H1 (cell line): ENCODE results near the gene HNRNPM. TPM values are rescaled to one million over a fixed set of nuclear protein-coding genes. Genes with fewer than 3 reads are reported as not detected.

Experiments used
- CTCF ChIA-PET: fragments of 300-600 bp; sonication (Branson Sonifier 250); formaldehyde crosslinking; loops from one replicate; lab custom pipeline; 2021; ENCODE audit not compliant: partially characterized antibody; lab: Charles Lee
- POLR2A ChIA-PET: fragments of 300-600 bp; sonication (Branson Sonifier 250); formaldehyde crosslinking; loops from one replicate; lab custom pipeline; 2021; ENCODE audit warnings: inconsistent platforms; ENCODE audit not compliant: partially characterized antibody; lab: Charles Lee
- DNase-seq, 2 experiments: peaks; one replicate each; pipeline versions ENCODE4 v3.0.0 to v3.0.0-alpha.2; 2010 to 2022; ENCODE audit warnings: low spot score in 2 of 2, low read depth in 1 of 2, mixed read lengths in 1 of 2
- FAIRE-seq: peaks from 2 replicates; lab custom pipeline; 2011; peaks lifted over from hg19 to GRCh38; lab: Jason Lieb, UNC
- H2AFZ ChIP-seq: 2 replicates; pipeline ENCODE4 v1.8.1; 2012; ENCODE audit warnings: low read length, inconsistent platforms
- H2AK5ac ChIP-seq: 2 replicates; pipeline ENCODE4 v1.6.1; 2013; ENCODE audit warnings: low read depth, low read length
- H2BK120ac ChIP-seq: replicated peaks from 2 replicates; pipeline ENCODE3; 2013; ENCODE audit warnings: low read depth, low read length, inconsistent platforms
- H2BK12ac ChIP-seq: 2 replicates; pipeline ENCODE4 v1.6.1; 2013; ENCODE audit warnings: low read depth, low read length
- H2BK15ac ChIP-seq: 2 replicates; pipeline ENCODE4 v1.6.1; 2013; ENCODE audit warnings: low read length
- H2BK20ac ChIP-seq: 2 replicates; pipeline ENCODE4 v1.6.1; 2013; ENCODE audit warnings: low read length
- H2BK5ac ChIP-seq: 2 replicates; pipeline ENCODE4 v1.6.1; 2013; ENCODE audit warnings: low read depth, low read length
- H3K14ac ChIP-seq: 2 replicates; pipeline ENCODE4 v1.6.1; 2013; ENCODE audit warnings: inconsistent platforms; ENCODE audit not compliant: insufficient read length
- H3K18ac ChIP-seq: 2 replicates; pipeline ENCODE4 v1.6.1; 2013; ENCODE audit warnings: low read length; ENCODE audit errors: extremely low read depth
- H3K23ac ChIP-seq: 2 replicates; pipeline ENCODE4 v1.6.1; 2013; ENCODE audit warnings: inconsistent platforms; ENCODE audit not compliant: insufficient read length
- H3K23me2 ChIP-seq: 2 replicates; pipeline ENCODE4 v1.6.1; 2013; ENCODE audit warnings: low read depth, low read length
- H3K27ac ChIP-seq: 2 replicates; pipeline ENCODE4 v1.6.1; 2011; ENCODE audit warnings: low read depth, low read length, inconsistent platforms
- H3K27me3 ChIP-seq, 4 experiments: replicated peaks in 1 of 4; 1 replicate in 1 of 4; 2 replicates in 3 of 4; pipeline versions ENCODE4 v1.6.1 to v1.8.1; 2011 to 2013; ENCODE audit warnings: low read length in 3 of 4, mild to moderate bottlenecking in 3 of 4, inconsistent platforms in 2 of 4, mixed read lengths in 2 of 4, moderate library complexity in 1 of 4; ENCODE audit not compliant: control insufficient read depth in 3 of 4, insufficient read depth in 3 of 4; ENCODE audit errors: extremely low read depth in 1 of 4
- H3K36me3 ChIP-seq, 4 experiments: 2 replicates each; pipeline versions ENCODE4 v1.6.1 to v1.8.1; 2011 to 2013; ENCODE audit warnings: mild to moderate bottlenecking in 4 of 4, low read length in 3 of 4, moderate library complexity in 2 of 4, control low read depth in 1 of 4, inconsistent platforms in 1 of 4; ENCODE audit not compliant: insufficient read depth in 4 of 4, control insufficient read depth in 2 of 4
- H3K4ac ChIP-seq: replicated peaks from 2 replicates; pipeline ENCODE3; 2013; ENCODE audit warnings: low read length, low read depth, mixed read lengths, inconsistent platforms; ENCODE audit not compliant: insufficient read length
- H3K4me1 ChIP-seq, 4 experiments: replicated peaks in 1 of 4; 1 replicate in 1 of 4; 2 replicates in 3 of 4; pipeline versions ENCODE4 v1.6.1 to v1.8.1; 2011 to 2013; ENCODE audit warnings: low read length in 3 of 4, inconsistent platforms in 2 of 4, mixed read lengths in 1 of 4; ENCODE audit not compliant: insufficient read depth in 4 of 4, control insufficient read depth in 3 of 4
- H3K4me2 ChIP-seq, 2 experiments: 2 replicates each; pipeline versions ENCODE4 v1.6.1 to v1.8.1; 2011 to 2013; ENCODE audit warnings: low read depth in 2 of 2, low read length in 2 of 2, control low read depth in 1 of 2, inconsistent platforms in 1 of 2, mild to moderate bottlenecking in 1 of 2; ENCODE audit not compliant: insufficient read depth in 1 of 2
- H3K4me3 ChIP-seq, 4 experiments: fragments of 200-600, 300-600 bp in 1 of 4; sonication (generic), shearing (Covaris generic), sonication (Bioruptor Twin) in 1 of 4; 2 replicates each; pipeline versions ENCODE4 v1.5.1 to v1.8.1; 2011 to 2016; ENCODE audit warnings: low read length in 4 of 4, low read depth in 3 of 4, control low read depth in 2 of 4, inconsistent platforms in 2 of 4, mild to moderate bottlenecking in 2 of 4, mixed read lengths in 1 of 4, moderate library complexity in 1 of 4; ENCODE audit not compliant: insufficient read depth in 2 of 4; ENCODE audit errors: extremely low read depth in 1 of 4
- H3K56ac ChIP-seq: replicated peaks from 2 replicates; pipeline ENCODE3; 2013; ENCODE audit warnings: low read depth, mild to moderate bottlenecking, mixed read lengths, low read length, inconsistent platforms; ENCODE audit not compliant: insufficient read length
- H3K79me1 ChIP-seq: 2 replicates; pipeline ENCODE4 v1.6.1; 2013; ENCODE audit warnings: low read depth, low read length, control low read depth
- H3K79me2 ChIP-seq, 2 experiments: 2 replicates each; pipeline versions ENCODE4 v1.6.1 to v1.8.1; 2012 to 2013; ENCODE audit warnings: low read length in 2 of 2, mild to moderate bottlenecking in 2 of 2, inconsistent platforms in 1 of 2; ENCODE audit not compliant: insufficient read depth in 2 of 2, control insufficient read depth in 1 of 2
- H3K9ac ChIP-seq, 4 experiments: replicated peaks in 1 of 4; 1 replicate in 1 of 4; 2 replicates in 3 of 4; pipeline versions ENCODE4 v1.6.1 to v1.8.1; 2011 to 2013; ENCODE audit warnings: low read depth in 3 of 4, low read length in 3 of 4, control low read depth in 2 of 4, mild to moderate bottlenecking in 2 of 4, moderate library complexity in 2 of 4, inconsistent platforms in 1 of 4; ENCODE audit errors: extremely low read depth in 1 of 4
- H3K9me3 ChIP-seq, 2 experiments: 2 replicates each; pipeline versions ENCODE4 v1.6.1 to v1.8.1; 2012 to 2013; ENCODE audit warnings: mild to moderate bottlenecking in 2 of 2, moderate library complexity in 2 of 2, control low read depth in 1 of 2, inconsistent platforms in 1 of 2, low read depth in 1 of 2, low read length in 1 of 2, mixed read lengths in 1 of 2; ENCODE audit not compliant: insufficient read depth in 2 of 2
- H4K20me1 ChIP-seq, 2 experiments: replicated peaks in 1 of 2; 2 replicates each; pipeline versions ENCODE3 to v1.8.1; 2011 to 2013; ENCODE audit warnings: inconsistent platforms in 2 of 2, low read length in 2 of 2, mild to moderate bottlenecking in 1 of 2; ENCODE audit not compliant: insufficient read depth in 2 of 2, control insufficient read depth in 1 of 2
- H4K5ac ChIP-seq: 2 replicates; pipeline ENCODE4 v1.6.1; 2013; ENCODE audit warnings: low read length, low read depth, mixed read lengths, inconsistent platforms; ENCODE audit not compliant: insufficient read length
- H4K8ac ChIP-seq: 2 replicates; pipeline ENCODE4 v1.8.0; 2013; ENCODE audit warnings: mild to moderate bottlenecking, moderate library complexity, low read length, inconsistent platforms; ENCODE audit not compliant: insufficient read depth; ENCODE audit errors: extremely low read depth
- H4K91ac ChIP-seq: replicated peaks from 2 replicates; pipeline ENCODE3; 2013; ENCODE audit warnings: low read length, mixed read lengths, inconsistent platforms; ENCODE audit not compliant: insufficient read length
- BCL11A ChIP-seq, 2 experiments: IDR thresholded peaks; one replicate each; pipeline ENCODE4 v1.6.1; 2011; ENCODE audit warnings: low read depth in 2 of 2, low read length in 2 of 2, mild to moderate bottlenecking in 2 of 2
- CBX5 ChIP-seq: fragments of 300-800, 300-1000 bp; sonication (generic); IDR thresholded peaks from 2 replicates; pipeline ENCODE4 v1.7.1; 2016; ENCODE audit warnings: antibody characterized with exemption, low read length, low read depth
- GTF2F1 ChIP-seq: IDR thresholded peaks from 2 replicates; pipeline ENCODE4 v1.6.1; 2012; ENCODE audit warnings: low read depth, low read length, improper control_type of control experiment, borderline replicate concordance
- KDM5A ChIP-seq: fragments of 200-600 bp; IDR thresholded peaks from 2 replicates; pipeline ENCODE4 v1.7.1; 2012; ENCODE audit warnings: mild to moderate bottlenecking, low read length, inconsistent platforms, mixed read lengths
- RBBP5 ChIP-seq: IDR thresholded peaks from 2 replicates; pipeline ENCODE4 v1.7.1; 2012; ENCODE audit warnings: low read depth, mild to moderate bottlenecking, inconsistent platforms, low read length, moderate library complexity, borderline replicate concordance
- SIRT6 ChIP-seq: IDR thresholded peaks from one replicate; pipeline ENCODE4 v1.7.1; 2012; ENCODE audit warnings: low read length, inconsistent platforms
- SP1 ChIP-seq: IDR thresholded peaks from 2 replicates; pipeline ENCODE4 v1.6.1; 2011; ENCODE audit warnings: low read depth, low read length
- SP4 ChIP-seq: IDR thresholded peaks from 2 replicates; pipeline ENCODE4 v1.6.1; 2012; ENCODE audit warnings: low read length, inconsistent platforms
- USF2 ChIP-seq: IDR thresholded peaks from 2 replicates; pipeline ENCODE4 v1.6.1; 2011; ENCODE audit warnings: low read length, improper control_type of control experiment
- WGBS, 2 experiments: shearing (Covaris generic) in 1 of 2; methylation state at CpG; one replicate each; pipeline versions ENCODE4 v1.1.6 to v1.1.7; 2013 to 2015; ENCODE audit warnings: low lambda C conversion rate in 2 of 2, mixed read lengths in 2 of 2, inconsistent platforms in 1 of 2, low coverage in 1 of 2, missing lambda C conversion rate in 1 of 2; ENCODE audit not compliant: insufficient replicate concordance in 2 of 2, insufficient coverage in 1 of 2, insufficient read length in 1 of 2; ENCODE audit errors: extremely low coverage in 1 of 2, missing lambda C conversion rate in 1 of 2; 5-methylcytosine and 5-hydroxymethylcytosine counted together
- polyA plus RNA-seq, 7 experiments: library from polyadenylated mRNA; depleted of rRNA in 3 of 7; stranded (reverse) in 5 of 7; unstranded in 2 of 7; fragments of >200 nt in 5 of 7; fragments of 200-250 nt in 2 of 7; gene quantifications; 1 replicate in 5 of 7; 2 replicates in 1 of 7; 4 replicates in 1 of 7; pipeline versions ENCODE4 v1.2.1 to v1.2.3, GENCODE V29; 2011 to 2013; ENCODE audit warnings: missing spikeins in 2 of 7, mixed read lengths in 2 of 7
- total RNA-seq: library from RNA; stranded (reverse); fragmentation: NEBNext Ultra II Directional; extraction: Animal tissue kit (Norgen Biotek cat#: 25700); gene quantifications from 2 replicates; pipeline ENCODE4 v1.2.1, GENCODE V29; 2021
- TF ChIP-seq, protein P1 (sequence below): IDR thresholded peaks from 2 replicates; pipeline ENCODE4 v1.6.1; 2012; ENCODE audit warnings: inconsistent platforms

HNRNPM gene
- total and polyA plus RNA-seq, 2 of the 8 experiments (the other 6 are each of a cell fraction or from before 2014, with no cell fraction given): 375 to 474 TPM

DNA sequence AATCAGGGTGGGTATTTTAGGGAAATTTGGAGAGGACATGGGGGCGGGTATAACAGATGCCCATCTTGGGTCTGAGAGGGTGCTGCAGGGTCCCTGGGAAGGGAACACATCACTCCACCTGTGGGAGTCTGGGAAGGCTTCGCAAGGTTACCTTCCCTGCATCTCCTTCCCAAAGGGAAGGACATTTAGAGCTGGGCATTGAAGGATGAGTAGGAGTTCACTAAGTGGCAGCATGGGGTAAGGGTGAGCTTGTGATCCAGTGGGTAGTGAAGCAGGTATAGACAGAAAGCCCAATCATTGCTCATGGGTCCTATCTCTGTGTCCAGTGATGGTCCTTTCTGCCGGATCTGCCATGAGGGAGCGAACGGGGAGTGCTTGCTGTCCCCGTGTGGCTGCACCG lies 18.5 kb upstream of the HNRNPM start:
- no peak for FAIRE-seq
- no peak overlapping the region for H3K9ac ChIP-seq
- no peaks in the 10 kb centered on the region for H3K23me2 ChIP-seq
- no peak overlapping the region for H2BK20ac ChIP-seq
- no peak overlapping the region for H3K18ac ChIP-seq
- CTCF ChIA-PET: interaction anchor here (0.7 to 4.3 kb wide), 8 partner anchors 12 to 183 kb away, joined by 3 to 16 read pairs (median 4); partner anchors contain the start of gene MARCHF2
- no peak overlapping the region for H4K5ac ChIP-seq
- H2BK120ac ChIP-seq: no peak overlapping the region
- POLR2A ChIA-PET: interaction anchor here (1.3 to 1.4 kb wide), 4 partner anchors 11 to 31 kb away, joined by 3 to 5 read pairs (median 4); no protein-coding TSS in a partner anchor
- H3K4me2 ChIP-seq: no peak overlapping the region
- H3K79me1 ChIP-seq: no peaks in the 10 kb centered on the region
- no peak overlapping the region for H4K91ac ChIP-seq
- no peak overlapping the region for H3K23ac ChIP-seq
- H3K27me3 ChIP-seq: no peaks in the 10 kb centered on the region
- H4K8ac ChIP-seq: no peak overlapping the region
- H3K4ac ChIP-seq: no peak overlapping the region
- H3K4me3 ChIP-seq: no peak overlapping the region
- no peaks in the 10 kb centered on the region for H4K20me1 ChIP-seq
- H2BK15ac ChIP-seq: no peak overlapping the region
- 99% methylated on average over 6 of the region's 7 CpGs; no CpG with 5 or more reads in 1 of the 2 experiments for whole genome bisulfite sequencing, 2 experiments
- H3K4me1 ChIP-seq: peaks cover 0 to 2% (median 0%) of the 10 kb centered on the region in 4 experiments; a peak in 1 of 7 replicates
- H3K14ac ChIP-seq: no peak overlapping the region
- no peak overlapping the region for H2BK12ac ChIP-seq
- no peak for DNase-seq
- H3K79me2 ChIP-seq: no peaks in the 10 kb centered on the region
- no peaks in the 10 kb centered on the region for H3K36me3 ChIP-seq
- no peak overlapping the region for H2AFZ ChIP-seq
- H2AK5ac ChIP-seq: no peak overlapping the region
- no peak overlapping the region for H2BK5ac ChIP-seq
- no peak overlapping the region for H3K56ac ChIP-seq
- H3K27ac ChIP-seq: no peak overlapping the region
- no peaks in the 10 kb centered on the region for H3K9me3 ChIP-seq
- TF ChIP-seq SP4 (no peak), RBBP5 (no peak), GTF2F1 (no peak), SIRT6 (no peak), USF2 (no peak), CBX5 (no peak), SP1 (no peak), BCL11A (IDR thresholded peaks at IDR 0.05; ENCODE audit: low read depth in 2 of 2, low read length in 2 of 2) (no peak), KDM5A (no peak)
- TF ChIP-seq, protein P1, sequence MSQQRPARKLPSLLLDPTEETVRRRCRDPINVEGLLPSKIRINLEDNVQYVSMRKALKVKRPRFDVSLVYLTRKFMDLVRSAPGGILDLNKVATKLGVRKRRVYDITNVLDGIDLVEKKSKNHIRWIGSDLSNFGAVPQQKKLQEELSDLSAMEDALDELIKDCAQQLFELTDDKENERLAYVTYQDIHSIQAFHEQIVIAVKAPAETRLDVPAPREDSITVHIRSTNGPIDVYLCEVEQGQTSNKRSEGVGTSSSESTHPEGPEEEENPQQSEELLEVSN: no peak
